ENCODE data around the gene EFCAB8. TPM values are rescaled to one million over a fixed set of nuclear protein-coding genes. Genes with fewer than 3 reads are reported as not detected.
"Not testable (repeated sequence)": the region's sequence is repeated elsewhere in the genome, so short reads cannot be mapped to it uniquely, and the experiment has no call there.

The EFCAB8 gene
- total RNA-seq, 1 donor from 2014 or later = 1.1 TPM

DNA sequence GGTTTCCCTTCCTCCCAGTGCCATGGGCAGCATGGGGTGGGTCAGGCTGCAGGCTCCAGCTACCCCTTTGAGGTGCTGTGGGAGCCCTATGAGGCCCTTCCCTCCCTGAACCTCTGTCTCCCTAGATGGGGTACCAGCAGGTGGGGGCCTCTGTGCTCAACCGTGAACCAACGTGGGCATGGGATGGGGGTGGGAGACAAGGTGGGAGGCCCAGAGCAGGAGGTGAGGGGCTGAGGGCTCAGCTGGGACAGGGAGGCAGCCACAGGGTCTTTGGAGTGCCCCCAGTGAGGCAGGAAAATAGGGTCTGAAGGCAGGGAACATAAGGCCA, 112.2 kb downstream of the EFCAB8 start:
- no peaks in the 10 kb centered on the region for H3K36me3 Mint-ChIP-seq (ENCODE audit: low read depth, unreplicated experiment)
- no peak overlapping the region for H3K4me3 Mint-ChIP-seq (ENCODE audit: unreplicated experiment)
- peaks cover 37% of the 10 kb centered on the region for H3K4me1 Mint-ChIP-seq (ENCODE audit: unreplicated experiment)
- no peak for DNase-seq (ENCODE audit: low spot score)
- H3K27me3 Mint-ChIP-seq (ENCODE audit: unreplicated experiment) = peaks cover 2% of the 10 kb centered on the region
- TF ChIP-seq, protein P1, sequence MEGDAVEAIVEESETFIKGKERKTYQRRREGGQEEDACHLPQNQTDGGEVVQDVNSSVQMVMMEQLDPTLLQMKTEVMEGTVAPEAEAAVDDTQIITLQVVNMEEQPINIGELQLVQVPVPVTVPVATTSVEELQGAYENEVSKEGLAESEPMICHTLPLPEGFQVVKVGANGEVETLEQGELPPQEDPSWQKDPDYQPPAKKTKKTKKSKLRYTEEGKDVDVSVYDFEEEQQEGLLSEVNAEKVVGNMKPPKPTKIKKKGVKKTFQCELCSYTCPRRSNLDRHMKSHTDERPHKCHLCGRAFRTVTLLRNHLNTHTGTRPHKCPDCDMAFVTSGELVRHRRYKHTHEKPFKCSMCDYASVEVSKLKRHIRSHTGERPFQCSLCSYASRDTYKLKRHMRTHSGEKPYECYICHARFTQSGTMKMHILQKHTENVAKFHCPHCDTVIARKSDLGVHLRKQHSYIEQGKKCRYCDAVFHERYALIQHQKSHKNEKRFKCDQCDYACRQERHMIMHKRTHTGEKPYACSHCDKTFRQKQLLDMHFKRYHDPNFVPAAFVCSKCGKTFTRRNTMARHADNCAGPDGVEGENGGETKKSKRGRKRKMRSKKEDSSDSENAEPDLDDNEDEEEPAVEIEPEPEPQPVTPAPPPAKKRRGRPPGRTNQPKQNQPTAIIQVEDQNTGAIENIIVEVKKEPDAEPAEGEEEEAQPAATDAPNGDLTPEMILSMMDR (IDR thresholded peaks at IDR 0.05; ENCODE audit: unreplicated experiment) = no peak
- H3K27ac Mint-ChIP-seq (ENCODE audit: unreplicated experiment) = no peak overlapping the region
- no peaks in the 10 kb centered on the region for H3K9me3 Mint-ChIP-seq (ENCODE audit: unreplicated experiment)

DNA sequence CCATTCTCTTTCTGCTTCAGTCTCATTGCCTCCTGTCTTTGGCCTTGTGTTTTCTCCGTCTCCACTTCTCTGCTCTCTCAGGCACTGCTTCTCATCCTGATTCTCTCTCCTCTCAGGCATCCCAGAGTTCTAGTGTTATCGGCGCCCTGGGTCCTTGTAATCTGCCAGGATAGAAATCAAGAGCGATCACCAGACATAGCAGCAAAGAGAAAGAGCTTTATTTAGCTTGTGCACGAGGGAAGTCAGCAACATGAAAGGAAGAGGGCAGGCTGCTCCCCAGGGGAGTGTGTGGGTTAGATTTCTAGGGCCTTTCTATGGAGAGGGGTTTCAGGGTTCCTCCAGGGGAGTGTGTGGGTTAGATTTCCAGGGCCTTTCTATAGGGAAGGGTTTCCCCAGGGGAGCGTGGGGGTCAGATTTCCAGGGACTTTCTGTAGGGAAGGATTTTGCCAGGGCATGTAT, 113.0 kb downstream of the EFCAB8 start:
- H3K27me3 Mint-ChIP-seq (ENCODE audit: unreplicated experiment) = peaks cover 2% of the 10 kb centered on the region
- no peak overlapping the region for H3K4me3 Mint-ChIP-seq (ENCODE audit: unreplicated experiment)
- H3K27ac Mint-ChIP-seq (ENCODE audit: unreplicated experiment) = no peak overlapping the region
- H3K4me1 Mint-ChIP-seq (ENCODE audit: unreplicated experiment) = peaks cover 38% of the 10 kb centered on the region
- no peaks in the 10 kb centered on the region for H3K9me3 Mint-ChIP-seq (ENCODE audit: unreplicated experiment)
- peaks cover 4% of the 10 kb centered on the region for H3K36me3 Mint-ChIP-seq (ENCODE audit: low read depth, unreplicated experiment)
- TF ChIP-seq, protein P1 (IDR thresholded peaks at IDR 0.05; ENCODE audit: unreplicated experiment) = no peak
- no peak for DNase-seq (ENCODE audit: low spot score)

DNA sequence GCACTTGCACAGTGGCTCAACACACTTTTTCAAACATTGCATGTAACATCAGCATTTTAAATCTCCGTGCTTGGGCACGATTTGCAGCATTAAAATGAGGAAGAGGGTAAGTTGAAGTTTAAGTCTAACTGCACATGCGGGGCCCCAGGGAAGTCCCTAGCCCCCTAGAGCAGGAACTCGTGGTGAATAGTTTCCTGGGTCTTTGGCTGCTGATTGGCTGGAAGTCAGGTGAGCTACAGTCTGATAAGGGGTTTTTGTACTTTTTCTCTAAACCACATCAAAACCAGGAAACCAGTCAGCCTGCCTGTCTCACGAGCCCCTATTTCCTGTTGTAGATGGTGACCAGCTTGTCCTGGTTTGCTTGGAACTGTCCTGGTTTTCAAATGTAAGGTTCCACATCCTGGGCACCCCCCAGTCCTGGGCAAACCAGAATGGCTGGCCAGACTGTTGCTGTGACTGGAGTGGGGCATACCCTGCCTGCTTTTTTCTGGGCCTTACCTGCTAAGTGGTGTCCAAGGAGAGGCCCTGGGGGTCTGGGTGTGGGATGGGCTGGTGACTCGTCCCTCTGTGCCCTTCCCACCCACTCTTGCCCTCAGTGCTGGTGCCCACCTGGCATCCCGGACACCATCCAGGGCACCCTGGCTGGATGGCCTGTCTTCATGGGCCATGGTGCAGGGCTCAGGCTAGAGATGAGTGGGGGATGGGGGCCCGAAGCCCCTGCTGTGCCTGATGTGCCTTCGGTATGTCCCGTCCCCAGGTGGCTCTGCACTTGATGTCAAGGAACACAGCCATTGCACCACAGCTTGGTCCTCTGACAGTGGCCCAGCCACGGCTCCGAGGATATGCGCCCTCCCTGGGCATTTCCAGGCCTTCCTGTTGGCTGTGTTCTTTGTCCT, 113.7 kb downstream of the EFCAB8 start:
- H3K4me3 Mint-ChIP-seq (ENCODE audit: unreplicated experiment) = no peak overlapping the region

DNA sequence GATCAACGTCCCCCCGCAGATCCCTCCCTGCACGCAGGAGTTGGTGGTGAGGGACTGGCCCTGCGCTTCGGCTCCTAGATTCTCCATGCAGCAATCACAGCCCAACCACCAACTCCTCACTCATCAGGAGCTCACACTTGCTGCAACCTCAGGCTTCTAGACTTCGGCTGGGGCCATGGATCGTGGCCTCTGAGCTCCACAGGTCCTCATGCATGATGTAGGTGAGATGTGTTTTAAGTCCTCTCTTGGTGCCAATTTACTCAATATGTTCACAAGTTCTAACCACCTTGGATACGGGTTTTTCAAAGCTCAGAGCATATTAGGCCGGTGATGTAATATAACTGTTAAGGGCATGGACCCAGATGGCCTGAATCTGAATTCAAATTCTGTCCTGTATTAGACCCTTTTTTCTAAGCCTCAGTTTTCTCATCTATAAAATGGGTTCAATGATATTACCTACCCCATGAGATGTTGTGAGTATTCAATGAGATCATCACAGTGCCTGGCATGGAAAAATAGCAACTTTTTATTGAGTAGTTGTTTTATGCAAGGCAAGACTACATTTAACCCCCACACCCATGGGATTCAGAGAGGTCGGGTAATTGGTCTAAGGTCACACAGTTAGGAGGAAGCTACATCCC, 114.5 kb downstream of the EFCAB8 start:
- Mint-ChIP-seq H3K27ac (ENCODE audit: unreplicated experiment) (no peak overlapping the region), H3K4me1 (ENCODE audit: unreplicated experiment) (peaks cover 31% of the 10 kb centered on the region), H3K4me3 (ENCODE audit: unreplicated experiment) (peak overlapping the region; percentile 42), H3K27me3 (ENCODE audit: unreplicated experiment) (peaks cover 2% of the 10 kb centered on the region), H3K36me3 (ENCODE audit: low read depth, unreplicated experiment) (peaks cover 6% of the 10 kb centered on the region), H3K9me3 (ENCODE audit: unreplicated experiment) (no peaks in the 10 kb centered on the region)
- no peak for DNase-seq (ENCODE audit: low spot score)
- TF ChIP-seq, protein P1 (IDR thresholded peaks at IDR 0.05; ENCODE audit: unreplicated experiment) = no peak

More for the DNA sequence above, 113.7 kb downstream of the EFCAB8 start:
- H3K9me3 Mint-ChIP-seq (ENCODE audit: unreplicated experiment) = no peaks in the 10 kb centered on the region
- peaks cover 34% of the 10 kb centered on the region for H3K4me1 Mint-ChIP-seq (ENCODE audit: unreplicated experiment)
- peak; percentile 41 for DNase-seq (ENCODE audit: low spot score)
- peaks cover 6% of the 10 kb centered on the region for H3K36me3 Mint-ChIP-seq (ENCODE audit: low read depth, unreplicated experiment)
- H3K27me3 Mint-ChIP-seq (ENCODE audit: unreplicated experiment) = peaks cover 2% of the 10 kb centered on the region
- H3K27ac Mint-ChIP-seq (ENCODE audit: unreplicated experiment) = no peak overlapping the region
- TF ChIP-seq, protein P1 (IDR thresholded peaks at IDR 0.05; ENCODE audit: unreplicated experiment) = no peak

DNA sequence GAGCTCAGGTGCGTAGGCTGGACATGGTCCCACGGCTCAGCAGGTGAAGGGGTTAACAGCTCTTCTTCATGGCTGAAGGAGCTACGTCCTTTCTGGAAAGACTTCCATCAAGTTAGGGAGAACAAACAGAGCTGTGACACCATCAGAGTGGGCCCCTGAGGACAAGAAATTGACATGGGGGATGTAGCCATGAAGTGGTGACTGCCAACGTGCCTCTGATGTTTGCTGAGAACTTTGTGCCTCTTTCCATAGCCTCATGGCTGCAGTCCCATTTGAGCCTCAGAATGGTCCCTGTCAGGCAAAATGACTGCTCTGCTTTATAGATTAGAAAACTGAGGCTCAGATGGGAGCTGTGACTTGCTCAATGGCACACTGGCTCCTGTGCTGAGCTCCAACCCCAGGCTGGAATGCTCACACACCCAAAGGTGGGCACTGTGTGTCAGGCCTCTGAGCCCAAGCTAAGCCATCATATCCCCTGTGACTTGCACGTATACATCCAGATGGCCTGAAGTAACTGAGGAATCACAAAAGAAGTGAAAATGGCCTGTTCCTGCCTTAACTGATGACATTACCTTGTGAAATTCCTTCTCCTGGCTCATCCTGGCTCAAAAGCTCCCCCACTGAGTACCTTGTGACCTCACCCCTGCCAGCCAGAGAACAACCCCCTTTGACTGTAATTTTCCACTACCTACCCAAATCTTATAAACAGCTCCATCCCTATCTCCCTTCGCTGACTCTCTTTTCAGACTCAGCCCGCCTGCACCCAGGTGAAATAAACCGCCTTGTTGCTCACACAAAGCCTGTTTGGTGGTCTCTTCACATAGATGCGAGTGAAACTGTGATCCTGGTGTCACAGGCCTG, 115.7 kb downstream of the EFCAB8 start:
- Mint-ChIP-seq H3K27ac (ENCODE audit: unreplicated experiment) (peak overlapping the region; percentile 62), H3K4me1 (ENCODE audit: unreplicated experiment) (peaks cover 24% of the 10 kb centered on the region)
- H3K36me3 Mint-ChIP-seq (ENCODE audit: low read depth, unreplicated experiment); H3K27me3 Mint-ChIP-seq (ENCODE audit: unreplicated experiment); H3K4me3 Mint-ChIP-seq (ENCODE audit: unreplicated experiment); H3K9me3 Mint-ChIP-seq (ENCODE audit: unreplicated experiment); DNase-seq (ENCODE audit: low spot score): not testable (repeated sequence)

DNA sequence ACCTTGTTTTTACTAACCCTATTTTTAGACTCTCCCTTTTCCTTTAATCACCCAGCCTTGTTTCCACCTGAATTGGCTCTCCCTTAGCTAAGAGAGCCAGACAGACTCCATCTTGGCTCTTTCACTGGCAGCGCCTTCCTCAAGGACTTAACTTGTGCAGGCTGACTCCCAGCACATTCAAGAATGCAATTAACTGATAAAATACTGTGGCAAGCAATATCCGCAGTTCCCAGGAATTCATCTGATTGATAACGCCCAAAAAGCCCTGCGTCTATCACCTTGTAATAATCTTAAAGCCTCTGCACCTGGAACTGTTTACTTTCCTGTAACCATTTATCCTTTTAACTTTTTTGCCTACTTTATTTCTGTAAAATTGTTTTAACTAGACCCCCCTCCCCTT, 116.4 kb downstream of the EFCAB8 start:
- not testable (repeated sequence) for DNase-seq (ENCODE audit: low spot score); H3K36me3 Mint-ChIP-seq (ENCODE audit: low read depth, unreplicated experiment); H3K4me3 Mint-ChIP-seq (ENCODE audit: unreplicated experiment); H3K9me3 Mint-ChIP-seq (ENCODE audit: unreplicated experiment); H3K27me3 Mint-ChIP-seq (ENCODE audit: unreplicated experiment)
- H3K27ac Mint-ChIP-seq (ENCODE audit: unreplicated experiment) = peak overlapping the region; percentile 62
- H3K4me1 Mint-ChIP-seq (ENCODE audit: unreplicated experiment) = peaks cover 17% of the 10 kb centered on the region

Data from endothelial cell (in vitro differentiated cells).